ENCODE results near the gene LDLRAD2. TPM values are rescaled to one million over a fixed set of nuclear protein-coding genes. Genes with fewer than 3 reads are reported as not detected.
"Not testable (repeated sequence)": the region's sequence is repeated elsewhere in the genome, so short reads cannot be mapped to it uniquely, and the experiment has no call there.

Gene LDLRAD2
- total and polyA plus RNA-seq, 5 experiments from 2014 or later, result not detected

DNA sequence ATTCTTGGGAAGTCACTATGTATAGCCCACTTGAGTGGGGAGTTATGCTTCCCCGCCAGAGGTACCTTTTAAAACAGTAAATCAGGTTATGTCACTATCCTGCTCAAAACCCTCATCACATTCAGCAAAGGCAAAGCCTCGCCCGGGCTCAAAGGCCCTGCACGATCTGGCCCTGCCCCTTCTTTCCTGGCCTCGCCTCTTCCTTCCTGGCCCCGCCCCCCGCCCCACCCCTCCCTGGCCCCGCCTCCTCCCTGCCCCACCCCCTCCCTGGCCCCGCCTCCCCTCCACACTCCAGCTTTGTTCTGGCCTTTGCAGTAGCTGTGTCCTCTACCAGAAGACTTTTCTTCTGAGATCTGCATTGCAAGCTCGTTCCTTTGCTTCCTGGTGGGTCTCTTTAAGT is 6.6 kb downstream of the LDLRAD2 start:
- no peak overlapping the region for H3K4me3 Mint-ChIP-seq
- peaks cover 5 to 14% (median 10%) of the 10 kb centered on the region in 4 donors for H3K4me1 Mint-ChIP-seq
- POLR2A ChIA-PET, result no interaction called here
- H3K27me3 Mint-ChIP-seq, result peaks cover 0 to 5% (median 3%) of the 10 kb centered on the region in 5 donors
- H3K27ac Mint-ChIP-seq, result peak overlapping the region in 1 of 10 donors; percentile 73
- peak in 1 of 2 donors; percentile 61 for ATAC-seq
- DNase-seq, result peak in 5 of 10 donors; percentile 6 to 35 (median 23)
- no peaks in the 10 kb centered on the region for H3K36me3 Mint-ChIP-seq
- peaks cover 0 to 2% (median 0%) of the 10 kb centered on the region in 9 donors for H3K9me3 Mint-ChIP-seq

DNA sequence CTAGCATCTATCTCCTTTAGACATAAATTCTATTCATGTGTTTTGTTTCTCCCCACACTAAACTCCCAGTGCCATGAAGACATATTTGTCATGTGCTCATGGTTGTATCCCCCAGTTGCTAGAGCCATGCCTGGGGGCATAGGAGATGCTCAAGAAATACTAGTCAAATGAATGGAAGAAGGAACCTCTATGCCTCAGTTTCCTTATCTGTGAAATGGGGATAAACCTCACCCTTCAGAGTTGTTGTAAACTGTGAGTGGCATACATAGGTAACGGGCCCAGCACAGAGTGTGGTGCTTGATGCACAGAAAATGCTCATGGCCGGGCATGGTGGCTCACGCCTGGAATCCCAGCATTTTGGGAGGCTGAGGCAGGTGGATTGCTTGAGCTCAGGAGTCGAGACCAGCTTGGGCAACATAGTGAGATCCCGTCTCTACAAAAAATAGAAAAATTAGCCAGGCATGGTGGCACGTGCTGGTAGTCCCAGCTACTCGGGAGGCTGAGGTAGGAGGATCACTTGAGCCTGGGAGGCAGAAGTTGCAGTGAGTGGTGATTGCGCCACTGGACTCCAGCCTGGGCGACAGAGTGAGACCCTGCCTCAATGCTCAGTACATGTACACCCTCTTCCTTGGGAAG is 8.7 kb downstream of the LDLRAD2 start:
- POLR2A ChIA-PET, result no interaction called here
- no peaks in the 10 kb centered on the region for H3K36me3 Mint-ChIP-seq

DNA sequence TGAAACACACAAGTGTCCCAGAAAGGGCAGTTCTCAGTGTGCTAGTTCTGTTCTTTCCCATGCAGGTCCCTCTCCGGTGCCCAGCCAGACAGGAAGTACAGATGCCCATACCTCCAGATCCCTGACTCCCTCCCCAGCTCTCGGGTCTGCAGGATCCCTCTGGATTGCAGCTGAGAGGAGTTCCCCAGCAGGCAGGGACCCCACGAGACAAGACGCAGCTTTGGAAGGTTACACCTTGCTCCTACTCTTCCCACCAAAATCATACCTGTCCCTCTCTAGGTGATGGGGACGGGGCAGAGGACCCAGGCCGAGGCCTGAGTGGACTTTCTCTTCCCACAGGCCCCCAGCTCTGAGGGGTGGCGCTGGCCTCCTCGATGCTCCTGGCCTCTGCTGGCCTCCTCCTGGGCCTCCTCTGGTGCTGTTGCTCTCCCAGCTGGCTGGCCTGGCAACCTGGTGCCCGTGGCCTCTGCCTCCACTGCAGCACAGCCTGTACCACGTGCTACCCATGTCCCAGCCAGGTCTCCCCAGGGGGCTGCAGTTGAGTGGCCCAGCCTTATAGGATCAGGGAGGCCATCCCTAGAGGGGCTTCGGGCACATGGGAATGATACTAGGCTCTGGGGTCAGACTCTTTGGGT is 9.4 kb downstream of the LDLRAD2 start:
- peaks cover 2 to 6% (median 4%) of the 10 kb centered on the region in 4 donors for H3K4me1 Mint-ChIP-seq
- no peaks in the 10 kb centered on the region for H3K36me3 Mint-ChIP-seq
- H3K9me3 Mint-ChIP-seq, result no peaks in the 10 kb centered on the region
- H3K27ac Mint-ChIP-seq, result no peak overlapping the region
- POLR2A ChIA-PET, result no interaction called here
- H3K4me3 Mint-ChIP-seq, result no peak overlapping the region
- no peak for ATAC-seq
- no peak for DNase-seq
- peaks cover 0 to 4% (median 0%) of the 10 kb centered on the region in 5 donors for H3K27me3 Mint-ChIP-seq

More for the DNA sequence above, 8.7 kb downstream of the LDLRAD2 start:
- no peaks in the 10 kb centered on the region for H3K9me3 Mint-ChIP-seq
- ATAC-seq (no peak), DNase-seq (no peak)
- peak overlapping the region in 1 of 10 donors; percentile 5 for H3K27ac Mint-ChIP-seq
- peaks cover 2 to 6% (median 5%) of the 10 kb centered on the region in 4 donors for H3K4me1 Mint-ChIP-seq
- peaks cover 0 to 4% (median 0%) of the 10 kb centered on the region in 5 donors for H3K27me3 Mint-ChIP-seq
- no peak overlapping the region for H3K4me3 Mint-ChIP-seq

DNA sequence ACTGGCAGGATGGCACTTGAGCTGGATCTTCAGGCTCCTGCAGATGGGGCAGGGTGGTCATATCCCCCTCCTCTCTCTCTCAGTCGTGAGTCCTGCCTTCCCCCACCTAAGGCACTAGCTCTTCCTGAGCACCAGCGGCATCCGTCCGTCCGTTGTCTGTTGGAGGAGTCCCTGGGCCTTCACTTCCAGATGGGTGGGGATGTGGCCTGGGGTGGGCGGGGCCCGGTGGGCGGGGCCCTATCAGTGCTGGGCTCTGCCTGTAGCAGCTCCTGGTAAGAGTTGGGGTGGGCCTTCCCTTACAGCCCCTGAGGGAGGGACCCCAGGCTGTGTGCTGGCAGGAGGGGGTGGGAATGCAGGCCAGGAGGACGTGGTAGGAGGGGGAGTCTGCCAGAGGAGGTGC is 10.3 kb downstream of the LDLRAD2 start:
- POLR2A ChIA-PET, result no interaction called here
- ATAC-seq, result no peak
- Mint-ChIP-seq H3K4me1 (peaks cover 2 to 6% (median 4%) of the 10 kb centered on the region in 4 donors), H3K27ac (peak overlapping the region in 1 of 10 donors; percentile 43), H3K27me3 (peaks cover 0 to 4% (median 0%) of the 10 kb centered on the region in 5 donors), H3K36me3 (no peaks in the 10 kb centered on the region), H3K9me3 (no peaks in the 10 kb centered on the region), H3K4me3 (no peak overlapping the region)
- DNase-seq, result no peak

DNA sequence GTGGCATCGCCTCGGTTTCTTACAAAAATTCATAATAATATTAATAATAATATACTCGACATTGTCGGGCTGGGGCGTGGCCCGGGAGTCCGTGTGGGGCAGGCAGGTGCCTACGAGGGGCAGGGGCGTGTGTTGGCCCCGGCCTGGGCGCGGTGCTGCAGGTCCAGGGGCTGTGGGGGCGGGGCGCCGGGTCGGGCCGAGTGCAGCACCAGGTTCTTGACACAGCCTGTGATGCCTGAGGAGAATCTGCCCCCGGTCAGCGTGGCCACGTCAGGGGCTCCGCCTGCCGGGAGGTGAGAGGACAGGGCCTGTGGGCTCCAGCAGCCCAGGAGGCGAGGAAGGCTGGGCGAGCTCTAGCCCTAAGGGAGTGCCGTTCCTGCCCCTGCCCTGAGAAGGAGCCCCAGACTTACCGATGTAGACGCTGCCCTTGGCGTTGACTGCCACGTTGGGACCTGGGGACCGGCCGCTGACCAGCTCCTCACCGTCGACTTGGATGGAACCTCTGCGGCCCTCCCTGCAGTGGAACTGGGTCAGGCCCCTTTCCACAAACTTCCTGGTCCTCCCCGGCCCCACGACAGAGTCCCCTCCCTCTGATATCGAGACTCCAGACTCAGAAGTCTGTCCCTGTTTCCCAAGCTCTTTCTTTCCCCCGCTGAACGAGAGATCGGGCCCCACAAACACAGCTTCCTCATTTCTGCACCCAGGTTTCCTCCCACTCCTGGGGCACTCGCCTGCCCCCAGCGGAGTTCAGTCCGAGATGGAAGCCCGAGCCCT is 11.3 kb downstream of the LDLRAD2 start:
- DNase-seq (no peak), ATAC-seq (no peak)
- H3K27me3 Mint-ChIP-seq, result peaks cover 0 to 4% (median 0%) of the 10 kb centered on the region in 5 donors
- H3K36me3 Mint-ChIP-seq, result no peaks in the 10 kb centered on the region
- H3K27ac Mint-ChIP-seq, result no peak overlapping the region
- peaks cover 2 to 5% (median 3%) of the 10 kb centered on the region in 4 donors for H3K4me1 Mint-ChIP-seq
- H3K4me3 Mint-ChIP-seq, result no peak overlapping the region
- no peaks in the 10 kb centered on the region for H3K9me3 Mint-ChIP-seq
- POLR2A ChIA-PET, result no interaction called here

DNA sequence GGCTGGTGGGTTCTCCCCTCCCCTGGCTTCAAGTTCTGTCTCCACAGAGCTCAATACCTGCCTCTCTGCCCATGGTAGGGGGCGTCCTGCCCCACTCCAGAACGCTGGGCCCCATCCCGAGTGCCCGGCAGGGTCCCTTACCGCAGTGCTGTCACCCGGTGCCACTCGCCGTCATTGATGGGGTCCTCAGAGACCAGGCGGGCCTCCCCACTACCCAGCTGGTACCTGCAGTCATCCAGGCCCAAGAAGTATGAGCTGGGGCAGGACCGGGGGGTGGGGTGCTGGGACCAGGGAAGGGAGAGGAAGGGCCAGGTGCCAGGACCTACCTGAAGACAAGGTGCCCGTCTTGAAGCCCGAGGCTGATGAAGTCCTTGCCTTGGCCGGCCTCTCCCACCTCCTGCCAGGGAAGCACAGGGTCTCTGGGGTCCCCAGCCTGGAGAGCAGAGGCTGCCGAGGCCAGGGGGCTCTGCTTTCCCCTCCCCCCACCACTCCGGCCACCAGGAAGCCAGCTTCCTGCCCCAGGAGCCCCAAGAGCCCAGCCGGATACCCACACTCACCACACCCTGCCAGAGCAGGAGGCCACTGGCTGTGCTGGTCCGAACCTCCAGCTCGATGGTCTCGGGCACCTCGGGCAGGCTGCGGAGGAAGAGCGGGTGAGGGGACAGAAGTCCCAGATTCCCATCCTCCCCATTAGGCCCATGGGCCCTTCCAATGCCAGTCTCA is 12.1 kb downstream of the LDLRAD2 start:
- Mint-ChIP-seq H3K9me3 (no peaks in the 10 kb centered on the region), H3K4me1 (no peaks in the 10 kb centered on the region), H3K4me3 (no peak overlapping the region), H3K36me3 (no peaks in the 10 kb centered on the region), H3K27ac (no peak overlapping the region), H3K27me3 (peaks cover 0 to 4% (median 0%) of the 10 kb centered on the region in 5 donors)
- no peak for DNase-seq
- POLR2A ChIA-PET, result no interaction called here
- ATAC-seq, result no peak

DNA sequence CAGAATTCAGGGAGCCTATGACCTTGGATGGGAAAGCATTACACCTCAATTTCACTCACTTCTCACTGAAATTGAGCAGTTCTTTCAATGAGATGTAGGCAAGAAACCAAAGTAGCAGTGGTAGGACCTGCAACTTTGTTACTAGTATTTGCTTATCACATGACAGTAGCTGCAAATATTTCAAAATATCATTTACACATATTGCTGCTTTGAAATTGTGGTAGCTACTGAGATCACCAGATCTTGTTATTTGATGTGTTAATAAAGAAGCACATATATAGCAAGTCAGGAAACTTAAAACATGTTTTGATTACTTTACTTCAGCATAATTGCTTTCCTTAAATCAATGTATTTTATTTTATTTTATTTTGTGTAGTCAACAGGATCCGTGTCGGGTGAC is 12.9 kb downstream of the LDLRAD2 start:
- no peak for DNase-seq
- Mint-ChIP-seq H3K36me3 (no peaks in the 10 kb centered on the region), H3K27me3 (peaks cover 0 to 4% (median 0%) of the 10 kb centered on the region in 5 donors), H3K4me1 (no peaks in the 10 kb centered on the region), H3K9me3 (no peaks in the 10 kb centered on the region), H3K27ac (no peak overlapping the region), H3K4me3 (no peak overlapping the region)
- POLR2A ChIA-PET, result interaction anchor here (1.3 kb wide), 1 partner anchor 14 kb away, joined by 3 read pairs; no protein-coding TSS in a partner anchor
- no peak for ATAC-seq

DNA sequence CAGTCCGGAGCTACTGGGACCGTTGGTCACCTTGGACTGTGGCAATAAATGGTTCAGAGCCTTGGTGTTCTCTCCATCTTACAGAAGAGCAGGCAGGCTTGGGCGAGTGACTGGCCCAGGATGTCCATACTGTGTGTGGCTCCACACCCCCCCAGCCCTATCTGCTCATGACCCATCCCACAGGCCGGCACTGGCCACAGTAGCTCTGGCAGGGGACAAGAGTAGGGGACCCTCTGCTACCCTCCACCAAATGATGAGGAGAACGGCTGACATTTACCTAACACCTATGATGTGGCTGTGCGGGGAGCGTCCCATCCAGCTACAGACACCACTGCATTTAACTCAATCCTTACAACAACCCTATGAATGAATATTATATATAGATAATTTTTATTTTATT is 13.3 kb downstream of the LDLRAD2 start:
- no peaks in the 10 kb centered on the region for H3K4me1 Mint-ChIP-seq
- ATAC-seq, result no peak
- no peaks in the 10 kb centered on the region for H3K36me3 Mint-ChIP-seq
- H3K27ac Mint-ChIP-seq, result no peak overlapping the region
- H3K9me3 Mint-ChIP-seq, result no peaks in the 10 kb centered on the region
- peaks cover 0 to 4% (median 0%) of the 10 kb centered on the region in 5 donors for H3K27me3 Mint-ChIP-seq
- POLR2A ChIA-PET, result interaction anchor here (1.3 kb wide), 1 partner anchor 14 kb away, joined by 3 read pairs; no protein-coding TSS in a partner anchor
- H3K4me3 Mint-ChIP-seq, result no peak overlapping the region
- DNase-seq, result no peak

DNA sequence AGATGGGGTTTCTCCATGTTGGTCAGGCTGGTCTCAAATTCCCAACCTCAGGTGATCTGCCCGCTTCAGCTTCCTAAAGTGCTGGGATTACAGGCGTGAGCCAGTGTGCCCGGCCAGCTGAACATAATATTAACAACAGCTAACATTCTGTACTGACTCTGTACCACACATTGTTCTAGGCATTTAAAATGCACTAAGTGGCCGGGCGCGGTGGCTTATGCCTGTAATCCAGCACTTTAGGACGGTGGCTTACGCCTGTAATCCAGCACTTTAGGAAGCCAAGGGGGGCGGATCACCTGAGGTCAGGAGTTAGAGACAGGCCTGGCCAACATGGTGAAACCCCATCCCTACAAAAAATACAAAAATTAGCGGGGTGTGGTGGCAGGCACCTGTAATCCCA is 14.6 kb downstream of the LDLRAD2 start:
- H3K27me3 Mint-ChIP-seq, POLR2A ChIA-PET, DNase-seq, ATAC-seq, H3K36me3 Mint-ChIP-seq, H3K9me3 Mint-ChIP-seq, H3K27ac Mint-ChIP-seq, H3K4me3 Mint-ChIP-seq, H3K4me1 Mint-ChIP-seq: not testable (repeated sequence)

DNA sequence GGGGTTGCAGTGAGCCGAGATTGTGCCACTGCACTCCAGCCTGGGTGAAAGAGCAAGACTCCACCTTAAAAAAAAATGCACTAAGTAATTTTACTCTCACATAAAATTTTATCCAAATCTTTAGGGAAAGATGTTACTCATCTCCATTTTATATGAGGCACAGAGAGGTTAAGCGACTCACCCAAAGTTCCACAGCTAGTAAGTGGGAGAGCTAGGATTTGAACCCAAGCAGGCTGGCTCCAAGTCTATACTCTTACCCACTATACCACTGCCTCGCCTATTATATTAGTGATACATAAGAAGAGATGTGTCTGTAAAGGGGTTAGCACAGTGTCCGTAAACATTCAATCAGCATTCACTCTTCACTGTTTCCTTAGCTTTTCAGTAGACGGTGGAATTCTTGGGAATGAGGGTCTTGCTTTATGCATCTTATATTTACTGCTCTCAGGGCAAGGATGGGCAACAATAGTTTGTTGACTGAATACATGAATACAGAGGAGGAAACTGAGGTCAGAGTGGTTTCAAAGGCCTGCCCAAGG is 15.1 kb downstream of the LDLRAD2 start:
- DNase-seq (no peak), ATAC-seq (no peak)
- POLR2A ChIA-PET, result no interaction called here
- no peak overlapping the region for H3K27ac Mint-ChIP-seq
- H3K4me1 Mint-ChIP-seq, result no peaks in the 10 kb centered on the region
- no peaks in the 10 kb centered on the region for H3K9me3 Mint-ChIP-seq
- peaks cover 0 to 4% (median 0%) of the 10 kb centered on the region in 5 donors for H3K27me3 Mint-ChIP-seq
- no peaks in the 10 kb centered on the region for H3K36me3 Mint-ChIP-seq
- no peak overlapping the region for H3K4me3 Mint-ChIP-seq

DNA sequence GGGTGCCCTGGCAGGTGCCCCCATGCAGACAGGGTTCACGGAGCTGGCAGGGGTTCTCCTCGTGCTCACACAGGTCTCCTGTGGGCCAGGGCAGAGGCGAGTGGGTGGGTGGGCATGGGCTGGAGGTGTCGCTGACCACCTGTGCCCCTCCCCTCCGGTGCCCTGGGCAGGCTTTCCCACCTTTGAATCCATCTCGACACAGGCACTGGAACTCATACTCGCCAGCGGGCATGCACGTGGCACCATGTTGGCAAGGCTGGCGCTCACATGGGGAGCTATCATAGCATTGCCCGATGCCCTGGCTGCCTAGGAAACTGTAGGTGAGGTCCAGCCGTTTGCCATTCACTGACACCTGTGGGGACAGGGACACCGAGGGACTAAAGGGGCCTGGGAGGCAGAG is 16.0 kb downstream of the LDLRAD2 start:
- H3K9me3 Mint-ChIP-seq, result peaks cover 0 to 9% (median 3%) of the 10 kb centered on the region in 9 donors
- POLR2A ChIA-PET, result no interaction called here
- H3K4me3 Mint-ChIP-seq, result no peak overlapping the region
- no peak for ATAC-seq
- peaks cover 0 to 5% (median 3%) of the 10 kb centered on the region in 3 donors for H3K36me3 Mint-ChIP-seq
- H3K4me1 Mint-ChIP-seq, result no peaks in the 10 kb centered on the region
- peak overlapping the region in 1 of 10 donors; percentile 27 for H3K27ac Mint-ChIP-seq
- DNase-seq, result no peak
- peaks cover 0 to 4% (median 0%) of the 10 kb centered on the region in 5 donors for H3K27me3 Mint-ChIP-seq

DNA sequence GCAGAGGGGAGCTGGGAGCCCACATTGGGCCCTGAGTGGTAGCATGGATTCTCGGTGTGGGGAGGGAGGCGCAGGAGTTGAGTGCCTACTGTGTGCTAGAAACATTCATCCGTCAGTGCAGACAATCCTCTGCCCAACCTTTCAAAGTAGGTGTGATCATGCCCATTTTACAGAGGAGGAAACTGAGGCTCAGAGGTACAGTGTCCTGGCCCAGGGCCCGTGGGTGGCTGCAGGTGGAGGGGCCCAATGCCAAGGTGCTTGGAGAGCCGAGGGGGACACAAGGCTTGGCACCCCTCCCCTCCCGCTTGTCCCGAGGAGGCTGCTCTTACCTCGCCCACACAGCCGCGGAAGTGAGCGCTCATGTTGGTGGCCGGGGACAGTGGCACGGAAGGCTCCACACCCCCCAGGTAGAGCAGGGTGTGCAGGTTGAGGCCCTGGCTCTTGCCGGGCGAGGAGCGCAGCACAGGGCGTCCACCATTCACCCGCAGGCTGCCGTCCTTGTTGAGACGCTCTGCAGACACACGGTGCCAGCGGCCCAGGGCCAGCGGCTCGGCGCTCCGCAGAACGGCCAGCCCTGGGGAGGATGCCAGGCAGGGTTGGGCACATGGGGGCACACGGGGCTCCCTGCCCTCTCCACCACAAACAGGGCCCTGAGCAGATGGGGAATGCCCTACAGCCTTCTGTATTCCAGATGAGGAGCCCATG is 16.6 kb downstream of the LDLRAD2 start:
- Mint-ChIP-seq H3K36me3 (peaks cover 2 to 8% (median 4%) of the 10 kb centered on the region in 3 donors), H3K4me1 (no peaks in the 10 kb centered on the region), H3K9me3 (peaks cover 0 to 9% (median 3%) of the 10 kb centered on the region in 9 donors), H3K27me3 (peaks cover 0 to 3% (median 0%) of the 10 kb centered on the region in 5 donors), H3K4me3 (no peak overlapping the region), H3K27ac (no peak overlapping the region)
- DNase-seq (no peak), ATAC-seq (no peak)
- POLR2A ChIA-PET, result no interaction called here
